Neural cell (in vitro differentiated cells): ENCODE results near the gene ZDHHC3.

Source experiments
- CTCF ChIP-seq: fragments of 450-650 bp; IDR thresholded peaks from 2 replicates; pipeline ENCODE4 v1.5.1; 2014; ENCODE audit warnings: antibody characterized with exemption, mild to moderate bottlenecking, moderate library complexity; ENCODE audit not compliant: poor library complexity, severe bottlenecking
- EP300 ChIP-seq: fragments of 450-650 bp; conservative IDR thresholded peaks from 2 replicates; pipeline ENCODE4 v1.6.1; 2014; ENCODE audit warnings: antibody characterized with exemption, mild to moderate bottlenecking, moderate library complexity; ENCODE audit not compliant: poor library complexity, severe bottlenecking
- EZH2 ChIP-seq: fragments of 200-600, 300-800 bp; shearing (Covaris generic), sonication (generic); IDR thresholded peaks from 2 replicates; pipeline ENCODE4 v1.6.1; 2014; ENCODE audit warnings: antibody characterized with exemption, low read length, borderline replicate concordance, mild to moderate bottlenecking; ENCODE audit not compliant: insufficient read depth, poor library complexity, severe bottlenecking
- POLR2AphosphoS5 ChIP-seq: IDR thresholded peaks from 2 replicates; pipeline ENCODE4 v1.6.1; 2012
- TAF1 ChIP-seq: IDR thresholded peaks from 2 replicates; pipeline ENCODE4 v1.6.1; 2012; ENCODE audit warnings: low read depth

- TF ChIP-seq POLR2AphosphoS5 (no peak), EZH2 (no peak), CTCF (no peak), TAF1 (no peak), EP300 (no peak)
These were observed 27.4 kb upstream of the ZDHHC3 start for GRCh38 chr3:45003406-45003805.
